Measurements from ENCODE around the gene C17orf58. TPM values are rescaled to one million over a fixed set of nuclear protein-coding genes. Genes with fewer than 3 reads are reported as not detected.

Gene C17orf58
- total RNA-seq, 1 experiment from 2014 or later: 14.4 TPM

- H3K4me1 Mint-ChIP-seq (ENCODE audit: low read depth, unreplicated experiment): no peaks in the 10 kb centered on the region
- H3K27me3 Mint-ChIP-seq (ENCODE audit: insufficient read depth, unreplicated experiment): no peaks in the 10 kb centered on the region
- POLR2A ChIA-PET: interaction anchor here (0.6 kb wide), 1 partner anchor 23 kb away, joined by 4 read pairs; no protein-coding TSS in a partner anchor
These were observed 36.8 kb downstream of the C17orf58 start for GRCh38 chr17:67959510-67959909.

GRCh38 chr17:67950945-67951344 lies 45.3 kb downstream of the C17orf58 start:
- no peak overlapping the region for H3K4me3 Mint-ChIP-seq (ENCODE audit: unreplicated experiment)
- no peak for TF ChIP-seq CTCF (IDR thresholded peaks at IDR 0.05; ENCODE audit: insufficient read depth in 1 of 2, low read depth in 1 of 2, low read length in 1 of 2, severe bottlenecking in 1 of 2, unreplicated experiment in 1 of 2)
- Histone ChIP-seq H3K4me3 (ENCODE audit: low read depth, low read length) (no peak overlapping the region), H3K9me3 (no peaks in the 10 kb centered on the region), H3K36me3 (ENCODE audit: control insufficient read depth, insufficient read depth, low read length) (peaks cover 2% of the 10 kb centered on the region; the same call in 1 of the 2 replicates), H3K27me3 (replicated peaks; ENCODE audit: control insufficient read depth, insufficient read depth, low read length) (no peaks in the 10 kb centered on the region), H3K4me1 (no peaks in the 10 kb centered on the region)
- no peaks in the 10 kb centered on the region for H3K4me1 Mint-ChIP-seq (ENCODE audit: low read depth, unreplicated experiment)
- no peaks in the 10 kb centered on the region for H3K27me3 Mint-ChIP-seq (ENCODE audit: insufficient read depth, unreplicated experiment)
- BruUV-seq (replicated peaks): no TSS peak
- no peaks in the 10 kb centered on the region for H3K9me3 Mint-ChIP-seq (ENCODE audit: unreplicated experiment)
- ChIA-PET CTCF (interaction anchor here (0.6 kb wide), 1 partner anchor 10 kb away, joined by 3 read pairs; no protein-coding TSS in a partner anchor), POLR2A (interaction anchor here (0.6 kb wide), 1 partner anchor 148 kb away, joined by 12 read pairs; no protein-coding TSS in a partner anchor)
- H3K36me3 Mint-ChIP-seq (ENCODE audit: insufficient read depth, unreplicated experiment): peaks cover 84% of the 10 kb centered on the region
- DNase-seq: no peak
- intact Hi-C loops (cut with micrococcal nuclease; ENCODE audit: unreplicated experiment): no loop called here
- H3K27ac Mint-ChIP-seq (ENCODE audit: unreplicated experiment): no peak overlapping the region

More at GRCh38 chr17:67959510-67959909, 36.8 kb downstream of the C17orf58 start:
- no peak overlapping the region for H3K4me3 Mint-ChIP-seq (ENCODE audit: unreplicated experiment)
- no peak for TF ChIP-seq CTCF (IDR thresholded peaks at IDR 0.05; ENCODE audit: insufficient read depth in 1 of 2, low read depth in 1 of 2, low read length in 1 of 2, severe bottlenecking in 1 of 2, unreplicated experiment in 1 of 2)
- no TSS peak for BruUV-seq (replicated peaks)
- peak overlapping the region; percentile 48 for H3K27ac Mint-ChIP-seq (ENCODE audit: unreplicated experiment)
- Histone ChIP-seq H3K27me3 (replicated peaks; ENCODE audit: control insufficient read depth, insufficient read depth, low read length) (no peaks in the 10 kb centered on the region), H3K9me3 (no peaks in the 10 kb centered on the region), H3K4me3 (ENCODE audit: low read depth, low read length) (no peak overlapping the region), H3K36me3 (ENCODE audit: control insufficient read depth, insufficient read depth, low read length) (no peaks in the 10 kb centered on the region; the same call in 1 of the 2 replicates), H3K4me1 (peaks cover 8% of the 10 kb centered on the region; the same call in 1 of the 2 replicates)
- no peaks in the 10 kb centered on the region for H3K9me3 Mint-ChIP-seq (ENCODE audit: unreplicated experiment)
- CTCF ChIA-PET: interaction anchor here (1.1 to 1.6 kb wide), 2 partner anchors 11 to 17 kb away, joined by 4 to 6 read pairs; no protein-coding TSS in a partner anchor
- peaks cover 43% of the 10 kb centered on the region for H3K36me3 Mint-ChIP-seq (ENCODE audit: insufficient read depth, unreplicated experiment)
- intact Hi-C loops (cut with micrococcal nuclease; ENCODE audit: unreplicated experiment): no loop called here
- peak in 1 of 2 experiments; percentile 21 for DNase-seq

- no peak for DNase-seq
- peaks cover 2% of the 10 kb centered on the region; the same call in 1 of the 2 replicates for H3K36me3 ChIP-seq (ENCODE audit: control insufficient read depth, insufficient read depth, low read length)
- no peaks in the 10 kb centered on the region for H3K27me3 ChIP-seq (replicated peaks; ENCODE audit: control insufficient read depth, insufficient read depth, low read length)
- no peak for TF ChIP-seq CTCF (IDR thresholded peaks at IDR 0.05; ENCODE audit: insufficient read depth in 1 of 2, low read depth in 1 of 2, low read length in 1 of 2, severe bottlenecking in 1 of 2, unreplicated experiment in 1 of 2)
- H3K9me3 ChIP-seq: no peaks in the 10 kb centered on the region
- H3K27me3 Mint-ChIP-seq (ENCODE audit: insufficient read depth, unreplicated experiment): no peaks in the 10 kb centered on the region
- H3K36me3 Mint-ChIP-seq (ENCODE audit: insufficient read depth, unreplicated experiment): peaks cover 83% of the 10 kb centered on the region
- no peak overlapping the region for H3K4me3 Mint-ChIP-seq (ENCODE audit: unreplicated experiment)
- POLR2A ChIA-PET: no interaction called here
- no TSS peak for BruUV-seq (replicated peaks)
- intact Hi-C loops (cut with micrococcal nuclease; ENCODE audit: unreplicated experiment): no loop called here
- CTCF ChIA-PET: interaction anchor here (1.3 kb wide), 1 partner anchor 56 kb away, joined by 3 read pairs; no protein-coding TSS in a partner anchor
- no peaks in the 10 kb centered on the region for H3K9me3 Mint-ChIP-seq (ENCODE audit: unreplicated experiment)
- H3K4me1 ChIP-seq: no peaks in the 10 kb centered on the region
- H3K27ac Mint-ChIP-seq (ENCODE audit: unreplicated experiment): no peak overlapping the region
- no peaks in the 10 kb centered on the region for H3K4me1 Mint-ChIP-seq (ENCODE audit: low read depth, unreplicated experiment)
- no peak overlapping the region for H3K4me3 ChIP-seq (ENCODE audit: low read depth, low read length)
These were observed 48.9 kb downstream of the C17orf58 start for GRCh38 chr17:67947325-67947813.

Measured in Caco-2 (cell line).